Measurements from ENCODE around the gene CALD1.

Gene CALD1

GRCh38 chr7:134836447-134836846, 57.0 kb downstream of the CALD1 start:
- no peak for TF ChIP-seq BACH2 (CRISPR knock-in tag; IDR thresholded peaks at IDR 0.05; ENCODE audit: borderline replicate concordance)
- no peak for ATAC-seq

GRCh38 chr7:134839298-134839697, 59.9 kb downstream of the CALD1 start:
- no peak for ATAC-seq
- TF ChIP-seq ZNF565 (CRISPR knock-in tag; conservative IDR thresholded peaks at IDR 0.05; ENCODE audit: low read depth) (no peak), BACH2 (CRISPR knock-in tag; IDR thresholded peaks at IDR 0.05; ENCODE audit: borderline replicate concordance) (no peak), POU6F1 (CRISPR knock-in tag; IDR thresholded peaks at IDR 0.05; ENCODE audit: borderline replicate concordance, low read depth) (no peak), CREB5 (CRISPR knock-in tag; IDR thresholded peaks at IDR 0.05; ENCODE audit: low read depth) (no peak)

GRCh38 chr7:134842062-134842461, 62.6 kb downstream of the CALD1 start:
- TF ChIP-seq SNAI2 (CRISPR knock-in tag; IDR thresholded peaks at IDR 0.05), result no peak
- TF ChIP-seq ISL1 (CRISPR knock-in tag; IDR thresholded peaks at IDR 0.05), result no peak
- no peak for TF ChIP-seq ESRRG (CRISPR knock-in tag; IDR thresholded peaks at IDR 0.05)
- TF ChIP-seq POU6F1 (CRISPR knock-in tag; IDR thresholded peaks at IDR 0.05; ENCODE audit: borderline replicate concordance, low read depth), result no peak
- no peak for TF ChIP-seq TOX (CRISPR knock-in tag; IDR thresholded peaks at IDR 0.05; ENCODE audit: borderline replicate concordance)
- TF ChIP-seq ZC3H10 (CRISPR knock-in tag; IDR thresholded peaks at IDR 0.05), result no peak
- no peak for TF ChIP-seq PATZ1 (CRISPR knock-in tag; IDR thresholded peaks at IDR 0.05; ENCODE audit: borderline replicate concordance)
- no peak for TF ChIP-seq OSR1 (CRISPR knock-in tag; IDR thresholded peaks at IDR 0.05)
- ATAC-seq, result no peak; the same call in 2 of the 3 replicates

- TF ChIP-seq POU6F1 (CRISPR knock-in tag; IDR thresholded peaks at IDR 0.05; ENCODE audit: borderline replicate concordance, low read depth), result no peak
- no peak for TF ChIP-seq RARB (CRISPR knock-in tag; IDR thresholded peaks at IDR 0.05)
- no peak for TF ChIP-seq TOX (CRISPR knock-in tag; IDR thresholded peaks at IDR 0.05; ENCODE audit: borderline replicate concordance)
- TF ChIP-seq ZC3H10 (CRISPR knock-in tag; IDR thresholded peaks at IDR 0.05), result no peak
- TF ChIP-seq GLIS3 (CRISPR knock-in tag; IDR thresholded peaks at IDR 0.05), result no peak
- TF ChIP-seq PATZ1 (CRISPR knock-in tag; IDR thresholded peaks at IDR 0.05; ENCODE audit: borderline replicate concordance), result no peak
- no peak for TF ChIP-seq CSDC2 (CRISPR knock-in tag; IDR thresholded peaks at IDR 0.05)
- TF ChIP-seq TSHZ2 (CRISPR knock-in tag; IDR thresholded peaks at IDR 0.05), result no peak
- no peak for TF ChIP-seq ZFP3 (CRISPR knock-in tag; IDR thresholded peaks at IDR 0.05)
- no peak for TF ChIP-seq ZNF8 (CRISPR knock-in tag; IDR thresholded peaks at IDR 0.05)
- no peak for TF ChIP-seq ISL1 (CRISPR knock-in tag; IDR thresholded peaks at IDR 0.05)
- ATAC-seq, result no peak; the same call in 2 of the 3 replicates
These were observed 63.5 kb downstream of the CALD1 start for GRCh38 chr7:134842886-134843430.

All from SK-N-SH treated with all-trans-retinoic acid at 6 μM for 48 hours (cell line).